RPMI7951 (cell line): ENCODE results near the gene POLDIP2. TPM values are rescaled to one million over a fixed set of nuclear protein-coding genes. Genes with fewer than 3 reads are reported as not detected.
A peak's percentile ranks its signal among the peaks of the same experiment; 100 is the strongest.

Experiments
- DNase-seq: peaks from one replicate; pipeline ENCODE4 v3.0.0-alpha.2; 2012; ENCODE audit warnings: low read depth
- total RNA-seq: library from RNA; depleted of rRNA; stranded (reverse); fragments of >200 nt; shearing (Covaris generic); gene quantifications from 2 replicates; pipeline ENCODE4 v1.2.3, GENCODE V29; 2014; rRNA removed

The POLDIP2 gene, protein sequence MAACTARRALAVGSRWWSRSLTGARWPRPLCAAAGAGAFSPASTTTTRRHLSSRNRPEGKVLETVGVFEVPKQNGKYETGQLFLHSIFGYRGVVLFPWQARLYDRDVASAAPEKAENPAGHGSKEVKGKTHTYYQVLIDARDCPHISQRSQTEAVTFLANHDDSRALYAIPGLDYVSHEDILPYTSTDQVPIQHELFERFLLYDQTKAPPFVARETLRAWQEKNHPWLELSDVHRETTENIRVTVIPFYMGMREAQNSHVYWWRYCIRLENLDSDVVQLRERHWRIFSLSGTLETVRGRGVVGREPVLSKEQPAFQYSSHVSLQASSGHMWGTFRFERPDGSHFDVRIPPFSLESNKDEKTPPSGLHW
- 79.6 and 91.8 TPM in 2 replicates for total RNA-seq

DNA sequence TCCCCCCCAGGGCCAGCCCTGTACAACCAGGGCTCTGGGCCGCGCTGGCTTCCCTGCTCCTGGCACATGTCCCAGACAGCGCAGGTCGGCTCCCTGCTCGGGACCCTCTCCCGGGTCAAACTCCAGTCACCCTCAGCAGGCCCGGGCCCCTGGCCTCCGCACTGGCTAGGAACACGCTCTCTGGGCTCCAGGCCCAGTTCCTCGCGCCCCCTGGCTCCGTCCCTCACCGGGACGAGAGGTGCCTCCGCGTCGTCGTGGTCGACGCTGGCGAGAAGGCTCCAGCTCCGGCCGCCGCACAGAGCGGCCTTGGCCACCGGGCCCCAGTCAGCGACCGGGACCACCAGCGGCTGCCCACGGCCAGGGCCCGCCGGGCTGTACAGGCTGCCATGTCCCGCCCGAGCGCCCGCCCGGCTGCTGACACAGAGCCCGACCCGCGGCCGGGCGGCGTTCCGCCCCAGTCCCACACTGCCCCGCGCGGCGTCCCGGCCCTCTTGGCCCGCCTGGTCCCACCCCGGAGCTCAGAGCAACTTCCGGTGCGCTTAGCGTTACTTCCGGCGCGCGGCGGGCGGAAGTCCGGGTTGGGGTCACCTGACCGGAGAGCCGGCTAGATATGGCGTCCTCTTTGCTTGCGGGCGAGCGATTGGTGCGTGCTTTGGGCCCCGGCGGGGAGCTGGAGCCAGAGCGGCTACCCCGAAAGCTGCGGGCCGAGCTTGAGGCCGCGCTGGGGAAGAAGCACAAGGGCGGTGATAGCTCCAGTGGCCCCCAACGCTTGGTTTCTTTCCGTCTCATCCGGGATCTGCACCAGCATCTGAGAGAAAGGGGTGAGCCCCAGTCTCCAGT, at the start of gene POLDIP2:
Gene POLDIP2, minus strand, starts transcription at position 467 of the 840 bp plus-strand sequence. Its CDS starts 79 bp downstream, at position 388.
- DNase-seq: peak; percentile 91

DNA sequence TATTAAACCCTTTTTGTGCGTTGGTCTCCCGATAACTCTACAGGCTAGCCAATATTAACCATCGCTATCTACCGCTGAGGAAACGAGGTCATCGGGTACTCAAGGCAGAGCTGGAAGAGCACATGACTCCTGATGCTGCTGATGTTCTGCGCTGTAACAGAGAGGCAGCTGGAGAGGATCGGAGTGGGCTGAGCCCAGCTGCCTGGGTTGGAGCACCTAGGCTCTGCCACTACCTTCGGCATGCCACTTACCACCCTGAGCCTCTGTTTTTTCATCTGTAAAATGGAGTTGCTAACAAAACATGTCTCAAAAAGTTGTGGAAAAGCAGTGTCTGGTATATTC, 49.1 kb upstream of the POLDIP2 start:
- DNase-seq: no peak

DNA sequence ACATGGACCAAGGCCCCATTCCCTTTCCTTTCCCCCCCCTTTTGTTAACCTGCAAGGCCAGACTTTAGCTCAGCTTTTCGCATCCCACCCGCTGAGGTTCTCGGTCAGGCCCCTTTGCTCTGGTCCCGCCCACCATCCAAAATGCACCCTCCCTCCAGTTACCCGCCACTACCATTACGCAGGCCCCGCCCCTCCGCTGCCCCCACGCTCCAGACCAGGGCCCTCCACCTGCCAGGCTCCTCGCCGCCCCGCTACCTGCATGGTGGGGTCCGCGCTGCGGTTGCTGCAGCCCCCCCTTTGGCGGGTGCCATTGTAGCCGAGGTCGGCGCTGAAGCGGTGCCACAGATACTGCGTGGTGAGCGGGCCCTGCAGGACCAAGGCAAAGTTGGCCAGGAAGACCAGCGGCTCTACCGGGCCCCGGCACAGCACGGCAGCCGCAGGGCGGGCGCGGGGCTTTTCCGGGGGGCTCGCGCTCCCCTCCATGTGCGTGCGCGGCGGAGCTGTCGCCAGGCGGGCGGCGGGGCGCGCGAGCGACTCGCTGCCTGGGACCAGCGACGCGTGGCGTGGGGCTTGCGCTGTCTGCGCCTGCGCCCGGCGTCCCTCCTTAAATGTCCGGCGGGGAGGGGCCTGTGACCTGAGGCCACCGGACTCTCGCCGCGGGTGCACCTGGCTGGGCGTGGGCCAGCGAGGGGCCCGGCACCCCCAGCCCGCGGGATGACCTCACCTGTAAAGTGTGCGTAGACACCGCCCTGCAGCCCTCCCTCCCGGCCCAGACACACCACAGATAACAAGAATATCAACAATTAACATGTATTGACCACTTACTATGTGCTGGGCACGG, 48.5 kb upstream of the POLDIP2 start, which contains the start of gene SLC46A1:
Gene SLC46A1, minus strand, starts transcription at position 581 of the 841 bp plus-strand sequence. Its CDS starts 98 bp downstream, at position 483.
- peak; percentile 24 for DNase-seq

DNA sequence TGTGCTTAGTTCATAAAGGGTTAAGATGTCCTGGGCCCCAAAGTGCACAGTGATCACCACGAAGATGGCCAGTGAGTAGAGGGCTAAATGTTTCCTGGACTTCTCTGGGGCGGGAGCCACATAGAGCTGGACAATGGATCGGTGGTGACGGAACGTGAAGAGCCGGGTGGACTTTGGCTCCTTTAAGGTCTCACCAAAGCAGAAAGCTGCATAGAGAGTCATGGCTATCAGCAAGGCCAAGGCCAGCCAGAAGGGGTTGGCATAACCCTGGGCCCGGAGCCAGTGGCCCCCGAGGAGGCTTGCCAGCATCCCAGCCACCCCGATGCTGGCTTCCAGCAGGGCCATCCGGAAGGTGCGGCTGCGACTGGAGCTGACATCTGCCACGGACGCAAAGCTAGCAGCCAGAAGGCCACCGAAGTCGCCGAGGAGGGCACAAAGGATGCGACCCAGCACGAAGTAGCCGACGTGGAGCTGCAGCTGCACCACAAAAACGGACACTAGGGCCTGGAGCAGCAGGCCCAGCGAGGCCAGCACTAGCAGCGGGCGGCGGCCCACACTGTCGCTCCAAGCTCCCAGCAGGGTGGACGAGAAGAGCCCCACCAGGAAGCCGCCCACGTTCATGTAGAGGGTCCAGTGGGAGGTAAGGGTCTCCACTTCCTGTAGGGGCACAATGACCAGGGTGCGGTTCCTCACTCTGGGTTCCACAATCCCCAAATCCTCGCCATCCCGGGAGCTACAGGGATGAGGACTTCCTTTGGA, 47.7 kb upstream of the POLDIP2 start:
- DNase-seq: no peak

DNA sequence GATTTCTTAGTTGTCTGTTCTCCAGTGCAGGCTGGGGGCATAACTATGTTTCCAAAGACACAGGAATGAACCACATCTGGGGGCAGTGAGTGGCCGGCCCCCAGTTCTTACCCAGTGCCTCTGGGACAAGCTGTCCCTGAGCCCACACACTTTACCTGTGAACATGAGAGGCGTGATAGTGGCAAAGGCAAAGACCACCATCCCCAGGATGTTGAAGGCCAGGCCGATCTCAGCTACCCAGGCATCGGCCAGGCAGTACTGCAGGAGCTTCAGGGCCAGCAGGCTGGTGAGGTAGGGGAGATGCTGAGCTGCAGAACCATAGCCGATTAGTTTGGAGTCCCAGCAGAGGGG, 47.1 kb upstream of the POLDIP2 start:
- no peak for DNase-seq

DNA sequence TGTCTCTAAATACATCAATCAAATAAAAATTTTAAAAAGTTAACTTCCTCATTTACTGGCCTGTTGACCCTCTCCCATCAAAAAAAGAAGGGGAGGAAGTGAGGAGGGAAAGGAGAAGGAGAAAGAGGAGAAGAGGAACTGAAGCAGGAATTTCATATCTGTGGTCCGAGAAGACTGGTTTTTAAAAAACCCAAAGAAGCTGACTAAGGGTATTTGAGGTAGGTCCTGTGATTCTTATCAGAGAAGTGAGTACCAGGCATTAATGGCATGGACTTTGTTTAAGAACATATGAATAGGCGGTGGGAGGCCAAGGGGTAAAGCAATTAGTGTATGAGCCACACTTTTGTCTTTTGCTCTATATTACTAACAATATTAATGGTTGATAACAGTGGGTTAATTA, 46.7 kb upstream of the POLDIP2 start:
- no peak for DNase-seq

DNA sequence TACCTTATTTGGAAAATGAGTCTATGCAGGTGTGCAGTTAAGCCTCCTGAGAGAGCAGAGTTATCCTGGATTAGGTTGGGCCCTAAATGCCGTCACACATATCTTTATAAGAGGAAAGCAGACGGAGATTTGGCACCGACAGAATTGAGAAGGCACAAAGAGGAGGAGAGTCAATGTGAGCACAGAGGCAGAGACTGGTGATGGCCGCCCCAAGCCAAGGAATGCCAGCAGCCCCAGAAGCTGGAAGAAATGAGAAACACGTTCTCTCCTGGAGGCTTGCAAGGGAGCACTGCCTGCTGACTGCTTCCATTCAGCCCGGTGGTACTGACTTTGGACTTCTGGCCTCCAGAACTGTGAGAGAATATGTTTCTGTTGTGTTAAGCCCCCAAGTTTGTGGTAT, 45.5 kb upstream of the POLDIP2 start:
- DNase-seq: no peak

DNA sequence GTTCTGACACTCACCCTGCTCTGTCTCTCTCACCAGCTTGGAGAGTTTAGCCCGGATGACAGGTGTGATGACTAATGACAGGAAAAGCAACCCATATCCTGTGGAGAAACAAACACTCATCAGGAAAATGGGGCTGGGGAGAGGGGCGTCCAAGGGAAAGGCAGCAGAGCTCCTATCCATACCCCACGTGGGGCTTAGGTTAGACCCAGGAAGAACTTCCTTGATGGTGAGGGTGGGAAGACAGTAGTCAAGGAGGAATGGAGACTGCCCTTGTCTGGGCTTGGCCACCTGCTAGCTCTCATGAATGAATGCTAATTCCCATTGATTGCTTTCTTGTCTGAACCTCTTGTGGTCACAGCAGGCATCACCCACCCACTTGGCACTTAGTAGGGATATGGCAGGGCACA, 44.9 kb upstream of the POLDIP2 start:
- no peak for DNase-seq

DNA sequence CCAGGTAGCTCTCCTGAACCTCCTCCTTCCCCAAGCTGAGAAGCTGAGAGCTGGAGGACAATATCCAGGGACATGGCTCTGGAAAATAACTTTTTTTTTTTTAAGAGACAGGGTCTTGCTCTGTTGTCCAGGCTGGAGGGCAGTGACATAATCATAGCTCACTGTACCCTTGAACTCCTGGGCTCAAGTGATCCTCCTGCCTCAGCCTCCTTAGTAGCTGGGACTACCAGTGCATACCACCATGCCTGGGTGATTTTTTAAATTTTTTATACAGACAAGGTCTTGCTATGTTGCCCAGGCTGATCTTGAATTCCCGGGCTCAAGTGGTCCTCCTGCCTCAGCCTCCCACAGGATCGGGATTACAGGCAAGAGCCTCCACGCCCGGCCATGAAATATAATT, 42.5 kb upstream of the POLDIP2 start:
- DNase-seq: no peak

DNA sequence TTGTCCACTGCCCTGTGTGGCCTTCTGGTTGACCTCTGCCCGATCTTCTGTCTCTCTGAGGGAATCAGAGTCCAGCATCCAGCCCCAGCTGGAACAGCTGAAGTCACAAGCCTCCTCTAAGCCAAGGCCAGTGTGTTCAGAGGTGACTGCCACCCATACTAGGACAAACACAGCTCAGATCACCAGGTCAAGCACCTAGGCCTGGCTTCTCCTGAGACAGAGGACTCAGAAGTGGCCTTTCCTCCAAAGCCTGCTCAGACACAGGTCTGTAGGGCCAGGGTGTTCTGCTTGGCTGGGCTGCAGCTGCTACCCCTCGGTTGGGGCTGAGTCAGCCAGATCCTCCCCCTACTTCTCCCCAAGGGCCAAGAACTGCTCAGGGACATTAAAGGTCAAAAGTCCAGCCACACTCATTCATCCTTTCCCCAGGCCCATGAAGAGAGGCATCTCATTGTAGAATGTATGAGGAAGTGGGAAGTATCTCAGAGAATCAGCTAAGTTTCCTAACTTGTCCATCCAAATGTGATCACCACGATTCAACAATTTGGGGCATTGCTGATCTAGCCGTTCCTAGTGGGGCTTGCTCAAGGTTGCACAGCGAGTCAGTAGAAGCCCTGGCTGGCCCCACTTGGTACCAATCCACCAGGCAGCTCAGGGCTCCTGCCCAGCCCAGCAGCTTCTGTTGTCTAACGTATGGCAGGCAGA, 41.1 kb upstream of the POLDIP2 start:
- DNase-seq: peak; percentile 14

DNA sequence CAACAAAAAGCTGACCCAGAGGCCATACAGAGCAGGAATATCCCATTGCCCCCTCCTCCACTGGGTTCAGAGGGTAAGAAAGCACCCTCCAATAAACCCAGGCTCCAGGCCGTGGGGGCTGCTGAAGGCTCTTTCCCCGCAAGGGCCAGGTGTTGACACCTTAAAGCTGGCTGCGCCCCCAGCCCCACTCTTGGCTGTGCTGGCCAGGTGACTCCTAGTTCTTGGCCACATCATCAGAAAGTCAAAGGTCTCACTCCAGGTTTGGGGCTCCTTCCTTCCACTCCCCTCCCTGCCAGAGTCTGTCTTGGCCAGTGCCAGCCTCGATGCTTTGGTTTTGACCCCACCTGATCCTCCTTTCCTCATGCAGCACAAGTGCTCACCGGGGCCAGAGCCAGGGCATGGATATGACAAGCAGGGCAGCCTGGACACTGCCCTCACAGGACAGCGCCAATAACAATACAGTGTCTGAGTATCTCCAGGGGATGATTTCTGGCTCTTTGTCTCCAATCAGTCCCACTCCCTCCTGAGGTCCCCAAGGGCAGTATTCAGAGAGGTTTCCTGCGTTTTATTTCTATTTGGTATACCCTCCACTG, 40.5 kb upstream of the POLDIP2 start:
- DNase-seq: no peak

DNA sequence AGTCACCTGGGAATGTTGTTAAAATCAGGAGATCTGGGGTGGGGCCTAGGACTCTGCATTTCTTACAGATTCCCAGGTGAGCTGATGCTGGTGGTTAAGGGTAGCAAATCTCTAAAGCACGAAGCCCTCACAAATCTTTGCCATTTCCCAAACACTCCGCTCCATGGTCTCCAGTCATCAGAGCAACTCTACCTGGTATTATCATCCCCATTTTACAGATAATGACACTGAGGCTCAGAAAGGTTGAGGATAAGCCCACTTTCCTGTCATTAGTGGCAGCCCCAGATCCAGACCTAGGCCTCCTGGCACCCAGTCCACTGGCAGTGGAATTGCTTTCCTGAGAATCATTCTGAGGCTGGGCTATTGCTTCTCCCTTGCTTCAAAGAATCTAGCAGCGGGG, 39.9 kb upstream of the POLDIP2 start:
- DNase-seq: no peak

DNA sequence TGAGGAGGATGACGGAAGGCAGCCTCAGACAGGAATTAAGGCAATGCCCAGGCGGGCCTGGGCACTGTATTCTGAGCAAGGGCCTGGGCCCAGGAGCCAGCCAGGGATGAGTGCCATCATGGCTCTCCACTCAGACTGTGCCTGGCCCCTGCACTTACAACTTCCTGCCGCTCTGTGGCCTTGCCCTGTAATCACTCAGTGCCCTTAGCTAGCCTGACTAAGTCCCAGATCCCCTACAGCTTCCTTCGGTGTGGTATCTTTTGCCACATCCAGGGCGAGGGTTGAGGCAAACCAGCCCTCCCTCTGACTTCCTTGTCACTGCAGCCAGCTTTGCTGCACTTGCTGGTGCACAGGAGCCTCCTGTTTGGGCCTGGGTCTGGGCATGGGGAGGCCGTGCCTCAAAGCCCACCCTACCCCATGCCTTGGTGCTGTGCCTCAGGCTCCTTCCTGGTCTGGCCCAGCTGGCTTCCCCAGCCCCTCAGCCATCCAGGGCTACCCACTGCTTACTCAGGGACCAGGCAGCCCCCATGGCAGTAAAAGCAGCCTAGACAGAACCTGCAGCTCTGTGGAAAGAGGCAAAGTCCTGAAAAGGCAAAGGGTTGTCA, 39.4 kb upstream of the POLDIP2 start:
- no peak for DNase-seq

DNA sequence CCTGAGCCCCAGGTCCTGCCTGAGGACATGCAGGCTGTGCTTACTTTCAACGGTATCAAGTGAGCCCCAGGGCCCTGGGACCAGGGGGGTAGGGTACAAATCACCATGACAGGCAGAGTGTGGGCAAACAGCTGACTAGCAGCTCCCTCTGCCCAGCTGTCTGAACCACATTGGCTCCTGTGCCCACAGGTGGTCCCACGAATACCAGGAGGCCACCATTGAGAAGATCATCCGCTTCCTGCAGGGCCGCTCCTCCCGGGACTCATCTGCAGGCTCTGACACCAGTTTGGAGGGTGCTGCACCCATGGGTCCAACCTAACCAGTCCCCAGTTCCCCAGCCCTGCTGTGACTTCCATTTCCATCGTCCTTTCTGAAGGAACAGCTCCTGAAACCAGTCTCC, 38.6 kb upstream of the POLDIP2 start:
- DNase-seq: no peak

DNA sequence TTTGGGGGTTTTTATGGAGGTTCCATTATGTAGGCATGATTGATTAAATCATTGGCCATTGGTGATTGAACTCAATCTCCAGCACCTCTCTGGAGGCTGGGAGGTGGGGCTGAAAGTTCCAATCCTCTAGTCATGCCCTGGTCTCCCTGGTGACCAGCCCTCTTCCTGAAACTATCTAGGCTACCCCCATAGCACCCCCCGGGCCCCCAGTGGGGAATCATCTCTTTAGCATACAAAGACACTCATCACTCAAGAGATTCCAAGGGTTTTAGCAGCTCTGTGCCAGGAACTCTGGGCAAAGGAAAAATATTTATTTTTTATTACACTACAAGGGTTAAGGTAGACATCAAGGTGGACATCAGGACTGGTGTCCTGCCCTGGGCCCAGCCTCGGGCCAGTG, 38.1 kb upstream of the POLDIP2 start:
- no peak for DNase-seq

DNA sequence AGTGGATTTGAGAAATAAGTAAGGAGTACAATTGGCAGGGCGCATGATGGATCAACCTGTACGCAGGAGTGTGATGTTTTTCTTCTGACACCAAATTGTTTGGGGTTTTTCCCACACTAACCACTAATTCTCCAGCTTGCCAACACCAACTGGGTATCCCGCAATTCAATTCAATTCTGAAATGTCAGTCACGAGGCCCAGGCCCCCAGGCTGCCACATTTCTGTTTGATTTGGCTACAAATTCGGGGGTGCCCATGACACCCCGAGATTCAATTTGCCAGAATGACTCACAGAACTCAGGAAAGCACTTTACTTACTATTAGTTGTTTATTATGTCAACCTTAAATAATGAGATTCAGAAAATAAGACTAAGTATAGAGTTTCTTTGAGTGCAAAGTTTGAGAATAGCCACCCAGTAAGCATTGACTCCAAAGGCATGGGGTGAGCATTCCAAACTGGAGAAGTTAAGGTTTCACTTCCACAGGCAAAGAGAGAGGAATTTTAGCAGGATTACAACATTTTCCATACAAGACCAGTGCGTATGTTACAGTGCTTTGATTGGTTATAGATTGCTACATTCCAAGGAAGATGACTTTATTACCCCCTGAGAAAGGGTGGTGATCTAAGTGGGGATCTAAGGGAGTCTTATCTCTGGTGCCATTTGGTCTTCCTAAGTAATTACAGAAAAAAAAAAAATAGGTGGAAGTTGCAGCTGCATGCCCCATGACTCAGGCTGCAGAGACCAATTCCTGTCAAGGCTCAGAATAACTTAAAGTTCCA, 37.2 kb upstream of the POLDIP2 start:
- no peak for DNase-seq

DNA sequence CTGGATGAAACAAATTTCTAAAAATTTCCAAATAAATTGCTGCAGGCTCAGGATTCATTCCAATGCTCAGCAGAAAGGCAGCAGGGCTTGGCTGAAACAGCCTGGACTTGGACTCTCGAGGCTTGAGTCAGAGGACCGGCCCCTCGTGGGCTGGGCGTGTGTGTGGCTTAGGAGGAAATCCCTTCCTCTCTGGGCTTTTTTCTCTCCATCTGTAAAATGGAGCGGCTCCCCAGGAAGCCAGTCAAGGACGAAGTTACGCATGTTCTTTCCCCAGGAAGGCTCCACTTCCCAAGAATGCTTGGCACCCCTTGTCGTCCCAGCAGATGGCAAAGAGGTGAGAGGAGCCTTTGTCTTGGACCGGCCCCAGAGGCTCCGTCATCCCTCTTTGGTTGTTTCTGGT, 35.2 kb upstream of the POLDIP2 start:
- DNase-seq: no peak

DNA sequence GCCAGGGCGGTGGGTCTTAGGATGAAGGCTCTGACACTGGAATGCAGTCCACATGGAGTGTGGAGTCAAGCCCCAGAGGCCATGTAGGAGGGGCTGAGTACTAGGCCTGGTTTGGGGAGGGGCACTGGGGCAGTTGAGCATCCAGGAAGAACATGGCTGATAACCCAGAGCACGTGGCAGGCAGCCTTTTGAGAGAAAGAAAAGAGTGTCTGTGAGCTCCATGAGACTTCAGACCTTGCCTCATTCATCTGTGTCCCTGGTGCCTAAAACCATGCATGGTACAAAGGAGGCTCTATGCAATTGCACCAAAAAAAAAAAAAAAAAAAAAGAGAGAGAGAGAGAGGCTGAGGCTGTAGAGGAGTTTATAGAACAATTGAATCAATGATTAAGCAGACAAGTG, 34.1 kb upstream of the POLDIP2 start:
- DNase-seq: no peak

DNA sequence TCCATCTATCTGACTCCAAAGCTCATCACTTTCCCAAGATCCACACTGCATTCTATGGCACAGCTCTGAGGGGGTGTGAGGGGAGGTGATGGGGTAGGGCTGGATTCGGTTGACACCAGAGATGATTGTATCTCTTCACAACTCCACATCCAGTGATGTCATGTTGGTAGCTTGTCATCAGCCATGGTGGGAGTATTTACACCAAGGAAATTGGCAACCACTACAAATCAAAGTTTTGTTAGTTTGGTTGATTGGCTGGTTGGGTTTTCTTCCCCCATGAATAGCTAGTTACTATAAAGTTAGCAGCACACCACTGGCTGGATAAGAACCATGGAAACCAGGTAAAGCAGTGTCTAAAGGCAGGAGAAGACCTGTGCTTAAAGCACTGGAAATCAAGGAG, 33.7 kb upstream of the POLDIP2 start:
- no peak for DNase-seq
